GM18909 (cell line): ENCODE results near the gene TTC13.
A peak's percentile ranks its signal among the peaks of the same experiment; 100 is the strongest.
"Not testable (repeated sequence)": the region's sequence is repeated elsewhere in the genome, so short reads cannot be mapped to it uniquely, and the experiment has no call there.

Source experiments
- ATAC-seq: cut with Tn5 transposase; IDR thresholded peaks from one replicate; pipeline ENCODE4 v1.9.1; 2021; ENCODE audit warnings: mild to moderate bottlenecking; ENCODE audit not compliant: unreplicated experiment, poor library complexity

Gene TTC13

DNA sequence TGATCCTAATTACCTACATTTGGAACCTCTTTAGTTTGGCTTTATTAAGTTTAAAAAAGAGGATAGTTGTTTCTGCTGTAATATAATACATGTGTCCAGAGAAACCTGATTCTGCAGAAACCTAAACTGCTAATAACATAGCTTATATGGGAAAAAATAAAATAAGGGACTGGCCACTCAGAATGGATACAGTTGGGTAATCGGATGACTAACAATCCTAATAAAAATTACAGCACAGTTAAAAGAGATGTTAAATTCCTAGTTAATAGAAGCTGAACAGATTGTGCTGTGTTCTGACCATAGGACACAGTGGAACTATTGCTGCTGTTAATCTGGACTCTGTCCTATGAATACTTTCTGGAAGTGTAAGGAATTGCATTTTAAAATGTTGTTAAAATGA lies 16.2 kb upstream of the TTC13 start:
- no peak for ATAC-seq

GRCh38 chr1:230992100-230992774 lies 13.6 kb upstream of the TTC13 start:
- ATAC-seq: no peak

DNA sequence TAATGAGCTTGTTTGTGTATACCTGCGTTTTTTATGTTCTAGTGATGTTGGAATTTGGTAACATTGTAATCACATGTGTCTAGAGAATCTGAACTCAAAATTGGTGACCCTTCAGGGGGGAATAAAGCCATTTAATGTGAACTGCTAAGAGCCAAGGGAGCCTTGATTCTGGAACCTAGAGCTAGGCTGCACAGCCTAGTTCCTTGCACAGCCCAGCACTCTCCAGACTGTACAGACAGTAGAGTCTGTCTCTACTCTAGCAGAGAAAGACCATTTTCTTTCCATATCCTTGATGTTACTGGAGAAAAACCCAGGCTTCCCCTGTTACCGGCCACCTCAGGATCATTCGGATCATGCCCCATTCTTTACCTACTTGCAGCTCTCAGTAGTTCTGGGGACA lies 8.8 kb upstream of the TTC13 start:
- ATAC-seq: no peak

DNA sequence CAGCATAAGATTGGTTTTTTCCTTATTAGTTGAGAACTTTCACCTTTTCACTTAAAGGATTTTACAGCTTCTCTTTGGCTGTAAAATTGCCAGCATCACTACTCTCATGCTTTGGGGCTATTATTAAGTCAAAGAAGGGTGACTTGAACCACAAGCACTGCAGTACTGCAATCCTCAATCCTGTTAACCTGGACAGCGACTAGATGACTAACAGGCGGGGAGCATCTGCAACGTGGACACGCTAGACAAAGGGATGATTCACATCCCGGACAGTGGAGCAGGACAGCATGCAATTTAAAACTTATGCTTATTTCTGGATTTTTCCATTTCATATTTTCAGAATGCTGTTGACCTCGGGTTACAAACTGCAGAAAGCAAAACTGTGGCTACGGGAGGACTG lies 8.3 kb upstream of the TTC13 start:
- ATAC-seq: no peak

DNA sequence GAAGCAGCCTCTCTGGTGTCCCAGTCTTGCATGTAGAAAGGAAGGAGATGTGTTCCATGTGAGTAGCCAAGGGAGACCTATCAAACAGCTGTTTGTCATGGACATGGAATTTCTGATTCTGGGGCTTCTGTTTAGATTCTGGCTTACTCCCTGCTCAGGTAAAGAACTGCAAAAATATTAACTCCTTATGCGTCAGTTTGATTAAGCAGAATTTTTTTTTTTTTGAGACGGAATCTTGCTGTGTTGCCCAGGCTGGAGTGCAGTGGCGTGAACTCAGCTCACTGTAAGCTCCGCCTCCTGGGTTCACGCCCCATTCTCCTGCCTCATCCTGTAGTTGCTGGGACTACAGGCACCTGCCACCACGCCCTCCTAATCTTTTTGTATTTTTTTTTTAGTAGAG lies 7.0 kb upstream of the TTC13 start:
- no peak for ATAC-seq

GRCh38 chr1:230984622-230985515 lies 6.2 kb upstream of the TTC13 start:
- not testable (repeated sequence) for ATAC-seq

GRCh38 chr1:230983811-230984210 lies 5.2 kb upstream of the TTC13 start:
- ATAC-seq: no peak

DNA sequence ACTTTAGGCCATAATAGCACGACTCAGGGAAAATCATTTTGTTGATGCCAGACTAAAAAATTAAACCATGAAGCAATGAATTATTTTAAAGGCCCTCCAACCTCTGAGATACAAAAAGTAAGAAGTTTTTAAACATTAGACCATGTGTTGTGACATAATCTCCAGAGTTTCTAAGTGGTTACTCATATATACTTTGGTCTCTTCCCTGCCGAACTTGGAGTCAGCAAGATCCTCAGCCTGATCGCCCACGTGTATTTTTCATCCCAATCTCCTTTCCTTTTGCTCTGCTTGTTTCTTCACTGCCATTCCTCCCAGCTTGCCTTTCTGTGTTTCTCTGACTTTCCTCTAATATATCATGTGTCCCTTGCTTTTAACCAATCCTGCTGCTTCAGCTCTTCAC lies 4.0 kb upstream of the TTC13 start:
- no peak for ATAC-seq

- no peak for ATAC-seq
These were observed 1.3 kb upstream of the TTC13 start for GRCh38 chr1:230979952-230980351.

GRCh38 chr1:230979389-230979716 lies 692 bp upstream of the TTC13 start:
- no peak for ATAC-seq

- ATAC-seq: peak; percentile 10
These were observed 735 bp downstream of the TTC13 start for GRCh38 chr1:230977761-230978490.

GRCh38 chr1:230976825-230977747 lies 1.6 kb downstream of the TTC13 start:
- ATAC-seq: no peak

DNA sequence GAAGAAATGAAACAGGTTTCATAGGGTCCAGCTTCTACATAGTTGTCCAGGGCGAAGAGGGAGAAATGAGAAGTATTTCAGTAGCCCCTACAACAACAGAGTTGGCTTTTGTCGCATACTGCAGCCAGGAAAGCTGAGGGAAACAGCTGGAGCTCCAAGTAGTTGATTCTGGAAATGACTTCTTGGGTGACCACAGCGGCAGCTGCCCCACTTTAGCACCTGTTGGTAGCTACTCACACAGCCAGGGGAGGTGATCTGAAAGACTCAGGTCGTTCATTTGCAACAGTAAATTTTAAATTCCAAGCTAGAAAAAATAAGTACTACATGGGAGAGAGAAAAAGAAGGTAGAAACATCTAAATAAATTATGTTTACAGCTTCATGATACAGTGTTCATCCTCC lies 2.3 kb downstream of the TTC13 start:
- no peak for ATAC-seq

GRCh38 chr1:230975636-230976035 lies 3.0 kb downstream of the TTC13 start:
- ATAC-seq: no peak

DNA sequence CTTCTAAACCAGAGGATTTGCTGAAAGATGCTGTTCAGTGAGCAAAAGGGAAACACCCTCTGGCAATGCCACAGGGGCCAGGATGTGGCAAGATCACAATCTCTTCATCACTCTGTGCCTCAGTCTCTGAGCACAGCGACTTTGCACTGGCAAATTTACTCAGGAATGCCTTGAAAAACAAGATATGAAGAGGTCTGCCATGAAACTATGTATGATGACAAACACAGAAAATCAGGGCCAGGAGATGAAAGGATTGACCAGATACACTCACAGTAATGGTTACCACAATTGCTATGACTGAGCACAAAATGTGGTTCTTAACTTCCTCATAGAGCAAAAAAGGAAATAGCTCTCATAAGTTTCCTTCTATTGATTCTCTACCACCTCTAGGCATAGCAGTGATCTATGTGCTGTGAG lies 5.8 kb downstream of the TTC13 start:
- peak; percentile 82 for ATAC-seq

DNA sequence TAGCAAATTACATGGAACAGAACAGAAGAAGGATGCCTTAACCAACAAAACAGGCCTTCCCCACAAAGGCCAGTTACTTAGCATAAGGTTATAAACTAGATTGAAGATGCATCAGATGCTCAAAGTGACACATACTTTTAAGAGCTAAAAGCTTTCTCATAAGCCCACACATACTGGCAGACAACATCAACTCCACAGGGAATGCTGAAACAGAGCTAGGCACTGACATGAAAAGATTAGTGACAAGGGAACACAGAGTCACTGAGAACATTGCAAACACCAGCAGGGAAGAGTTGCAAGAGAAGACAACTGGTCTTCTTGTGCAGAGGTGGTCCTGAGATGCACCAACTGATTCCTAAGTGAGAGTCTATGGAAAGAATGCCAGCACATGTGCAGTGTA lies 6.9 kb downstream of the TTC13 start:
- ATAC-seq: no peak

DNA sequence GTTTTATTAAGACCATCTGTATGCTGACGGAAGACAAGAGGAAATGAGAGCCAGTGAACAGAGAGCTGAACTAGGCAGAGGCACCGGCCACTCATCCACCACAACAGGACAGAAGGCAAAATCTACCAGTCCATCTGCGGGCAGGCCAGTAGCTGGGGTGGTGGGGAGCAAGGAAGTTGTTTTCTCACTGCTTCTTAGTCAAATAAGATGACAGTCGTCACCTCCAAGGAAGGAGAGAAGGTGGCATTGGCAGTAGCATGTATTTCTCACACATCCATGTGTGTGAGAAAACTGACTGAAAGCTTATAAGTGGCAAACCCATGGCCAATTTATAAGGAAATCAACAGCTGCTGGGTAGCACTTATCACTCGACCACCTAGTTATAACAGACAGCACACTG lies 8.2 kb downstream of the TTC13 start:
- no peak for ATAC-seq

DNA sequence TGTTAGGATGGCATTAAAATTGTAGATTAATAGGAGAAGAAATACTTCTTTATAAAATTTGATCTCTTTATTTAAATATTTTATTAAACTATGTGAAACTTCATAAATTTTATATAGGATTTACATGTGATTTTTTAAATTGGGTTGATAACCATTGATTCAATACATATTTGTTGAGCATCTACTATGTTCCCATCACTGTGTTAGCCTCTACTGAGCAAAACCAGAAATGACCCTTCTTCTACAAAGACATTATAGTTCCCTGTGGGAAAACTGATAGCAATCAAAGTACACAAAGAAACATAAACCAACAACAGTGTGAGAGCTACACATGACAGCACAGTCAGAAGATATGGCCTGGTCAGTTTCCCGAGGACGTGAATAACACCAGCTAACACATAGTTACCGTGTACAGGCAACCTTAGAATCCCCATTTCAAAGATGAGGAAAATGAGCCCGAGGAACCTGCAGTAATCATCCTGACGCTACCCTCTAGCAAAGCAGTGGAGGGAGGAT lies 12.2 kb downstream of the TTC13 start:
- no peak for ATAC-seq

- no peak for ATAC-seq
These were observed 13.1 kb downstream of the TTC13 start for GRCh38 chr1:230965535-230965934.

- no peak for ATAC-seq
These were observed 13.8 kb downstream of the TTC13 start for GRCh38 chr1:230964896-230965295.
